Measurements from ENCODE around the gene TENT4B. TPM values are rescaled to one million over a fixed set of nuclear protein-coding genes. Genes with fewer than 3 reads are reported as not detected.
A peak's percentile ranks its signal among the peaks of the same experiment; 100 is the strongest.
"Not testable (repeated sequence)": the region's sequence is repeated elsewhere in the genome, so short reads cannot be mapped to it uniquely, and the experiment has no call there.

The TENT4B gene
- total RNA-seq, 1 donor from 2014 or later = 5.7 TPM

DNA sequence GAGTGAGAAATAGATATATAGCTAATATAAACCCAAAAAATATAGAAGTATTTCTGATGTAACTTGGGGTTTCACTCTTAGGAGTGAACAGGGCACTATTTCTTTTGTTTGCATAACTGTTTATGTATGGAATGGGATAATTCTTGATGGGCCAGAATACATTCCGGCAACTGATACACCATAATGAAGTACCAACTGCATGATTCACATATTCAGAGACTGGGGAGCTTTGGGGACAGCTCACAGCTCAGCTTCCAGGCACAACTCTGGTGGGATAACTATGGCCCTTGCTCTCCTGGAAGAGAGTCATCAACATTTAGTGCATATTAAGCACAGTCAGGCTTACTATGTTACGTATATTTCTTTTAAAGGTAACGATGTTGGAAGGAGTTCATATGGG, 71.2 kb downstream of the TENT4B start:
- H3K4me3 ChIP-seq (ENCODE audit: low read length in 3 of 3) = no peak overlapping the region
- H3K4me1 ChIP-seq (ENCODE audit: control insufficient read depth in 3 of 3, insufficient read depth in 3 of 3, low read length in 3 of 3) = no peaks in the 10 kb centered on the region
- H3K27me3 ChIP-seq (ENCODE audit: control insufficient read depth in 3 of 3, insufficient read depth in 3 of 3, low read length in 3 of 3) = no peaks in the 10 kb centered on the region
- no peak overlapping the region for H3K27ac ChIP-seq (ENCODE audit: low read depth, low read length)
- peaks cover 14 to 35% (median 34%) of the 10 kb centered on the region in 3 donors for H3K36me3 ChIP-seq (ENCODE audit: control insufficient read depth in 3 of 3, insufficient read depth in 3 of 3, low read length in 3 of 3)
- H3K9me3 ChIP-seq (ENCODE audit: control insufficient read depth in 3 of 3, low read length in 3 of 3) = no peaks in the 10 kb centered on the region
- no peak overlapping the region for H3K9ac ChIP-seq (ENCODE audit: low read depth in 1 of 3, low read length in 3 of 3)

DNA sequence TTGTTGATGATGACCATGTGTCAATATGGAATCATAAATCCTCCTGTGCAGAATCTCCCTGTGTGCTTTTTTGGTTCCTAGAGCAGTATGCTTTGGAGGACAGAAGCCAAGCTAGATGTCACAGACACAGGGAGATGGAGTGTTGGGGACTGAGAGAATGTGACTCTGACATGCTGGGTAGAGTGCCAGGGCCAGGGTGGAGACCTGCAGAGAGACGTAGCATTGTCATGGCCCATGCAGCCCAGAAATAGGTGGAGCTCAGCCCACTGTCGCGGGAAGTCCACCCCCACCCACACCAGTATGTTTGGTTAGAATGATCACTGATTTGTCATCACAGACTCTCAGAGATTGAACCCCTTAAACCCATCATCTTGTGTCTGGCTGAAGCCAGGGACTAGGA, 74.0 kb downstream of the TENT4B start:
- Histone ChIP-seq H3K36me3 (ENCODE audit: control insufficient read depth in 3 of 3, insufficient read depth in 3 of 3, low read length in 3 of 3) (peaks cover 12 to 41% (median 35%) of the 10 kb centered on the region in 3 donors), H3K4me3 (ENCODE audit: low read length in 3 of 3) (no peak overlapping the region), H3K9me3 (ENCODE audit: control insufficient read depth in 3 of 3, low read length in 3 of 3) (no peaks in the 10 kb centered on the region), H3K9ac (ENCODE audit: low read depth in 1 of 3, low read length in 3 of 3) (no peak overlapping the region), H3K4me1 (ENCODE audit: control insufficient read depth in 3 of 3, insufficient read depth in 3 of 3, low read length in 3 of 3) (no peaks in the 10 kb centered on the region), H3K27me3 (ENCODE audit: control insufficient read depth in 3 of 3, insufficient read depth in 3 of 3, low read length in 3 of 3) (no peaks in the 10 kb centered on the region), H3K27ac (ENCODE audit: low read depth, low read length) (no peak overlapping the region)

- Histone ChIP-seq H3K27me3 (ENCODE audit: control insufficient read depth in 3 of 3, insufficient read depth in 3 of 3, low read length in 3 of 3) (no peaks in the 10 kb centered on the region), H3K27ac (ENCODE audit: low read depth, low read length) (no peak overlapping the region), H3K9ac (ENCODE audit: low read depth in 1 of 3, low read length in 3 of 3) (no peak overlapping the region), H3K4me1 (ENCODE audit: control insufficient read depth in 3 of 3, insufficient read depth in 3 of 3, low read length in 3 of 3) (no peaks in the 10 kb centered on the region), H3K36me3 (ENCODE audit: control insufficient read depth in 3 of 3, insufficient read depth in 3 of 3, low read length in 3 of 3) (peaks cover 12 to 39% (median 35%) of the 10 kb centered on the region in 3 donors), H3K4me3 (ENCODE audit: low read length in 3 of 3) (no peak overlapping the region), H3K9me3 (ENCODE audit: control insufficient read depth in 3 of 3, low read length in 3 of 3) (no peaks in the 10 kb centered on the region)
Measured at GRCh38 chr16:50227665-50228064, 74.6 kb downstream of the TENT4B start.

DNA sequence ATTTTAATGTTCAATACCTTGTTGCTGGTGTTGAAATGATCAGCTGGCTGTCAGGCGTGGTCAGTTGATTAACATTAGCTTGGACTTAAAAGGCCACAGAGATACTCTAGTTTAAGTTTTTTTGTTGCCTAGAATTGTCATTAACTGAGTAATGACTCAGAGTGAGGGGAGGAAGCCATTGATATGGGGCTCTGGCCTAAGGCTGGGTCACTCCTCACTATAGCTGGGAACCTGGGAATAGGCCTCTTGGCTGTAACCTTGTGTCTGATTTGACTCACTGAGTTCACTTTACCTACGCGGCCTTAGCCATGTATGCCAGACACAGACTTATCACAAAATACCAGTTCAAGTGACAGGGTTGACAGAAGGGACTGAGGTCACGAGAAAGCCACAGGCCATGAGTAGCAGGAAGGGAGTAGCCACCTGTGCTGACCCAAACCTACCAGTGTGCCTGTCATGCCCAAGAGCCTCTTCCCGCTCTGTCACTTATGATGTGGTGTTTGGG, 75.3 kb downstream of the TENT4B start:
- Histone ChIP-seq H3K9me3 (ENCODE audit: control insufficient read depth in 3 of 3, low read length in 3 of 3) (no peaks in the 10 kb centered on the region), H3K36me3 (ENCODE audit: control insufficient read depth in 3 of 3, insufficient read depth in 3 of 3, low read length in 3 of 3) (peaks cover 12 to 38% (median 35%) of the 10 kb centered on the region in 3 donors)

DNA sequence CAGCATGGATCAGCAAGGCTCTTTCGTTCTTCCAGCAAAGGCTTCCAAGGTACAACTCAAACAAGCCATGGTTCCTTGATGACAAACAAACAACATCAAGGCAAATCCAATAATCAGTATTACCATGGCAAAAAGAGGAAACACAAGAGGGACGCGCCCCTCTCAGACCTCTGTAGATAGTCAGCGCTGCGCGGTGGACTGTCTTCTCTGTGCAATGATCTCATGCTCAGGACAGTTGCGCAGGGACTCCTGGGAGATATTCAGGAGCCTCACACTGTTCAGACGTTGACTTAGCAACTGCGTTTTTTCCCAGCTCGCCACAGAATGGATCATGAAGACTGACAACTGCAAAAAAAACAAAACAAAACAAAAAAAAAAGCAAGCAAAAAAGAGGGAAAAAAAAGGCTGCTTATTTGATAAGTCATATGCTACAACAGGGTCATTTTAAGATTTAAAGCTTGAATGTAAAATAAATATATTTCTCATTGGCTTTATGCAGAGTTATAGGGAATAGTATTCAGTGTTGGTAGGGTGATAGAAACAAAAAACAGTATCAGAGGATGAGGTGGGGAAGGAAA, 76.1 kb downstream of the TENT4B start:
- H3K4me3 ChIP-seq (ENCODE audit: low read length in 3 of 3) = no peak overlapping the region
- peaks cover 12 to 38% (median 34%) of the 10 kb centered on the region in 3 donors for H3K36me3 ChIP-seq (ENCODE audit: control insufficient read depth in 3 of 3, insufficient read depth in 3 of 3, low read length in 3 of 3)
- no peaks in the 10 kb centered on the region for H3K9me3 ChIP-seq (ENCODE audit: control insufficient read depth in 3 of 3, low read length in 3 of 3)
- H3K9ac ChIP-seq (ENCODE audit: low read depth in 1 of 3, low read length in 3 of 3) = no peak overlapping the region
- no peaks in the 10 kb centered on the region for H3K27me3 ChIP-seq (ENCODE audit: control insufficient read depth in 3 of 3, insufficient read depth in 3 of 3, low read length in 3 of 3)
- no peaks in the 10 kb centered on the region for H3K4me1 ChIP-seq (ENCODE audit: control insufficient read depth in 3 of 3, insufficient read depth in 3 of 3, low read length in 3 of 3)
- H3K27ac ChIP-seq (ENCODE audit: low read depth, low read length) = no peak overlapping the region

More for the DNA sequence above, 75.3 kb downstream of the TENT4B start:
- Histone ChIP-seq H3K4me1 (ENCODE audit: control insufficient read depth in 3 of 3, insufficient read depth in 3 of 3, low read length in 3 of 3) (no peaks in the 10 kb centered on the region), H3K27me3 (ENCODE audit: control insufficient read depth in 3 of 3, insufficient read depth in 3 of 3, low read length in 3 of 3) (no peaks in the 10 kb centered on the region), H3K27ac (ENCODE audit: low read depth, low read length) (no peak overlapping the region), H3K4me3 (ENCODE audit: low read length in 3 of 3) (no peak overlapping the region), H3K9ac (ENCODE audit: low read depth in 1 of 3, low read length in 3 of 3) (no peak overlapping the region)

- Histone ChIP-seq H3K4me1 (ENCODE audit: control insufficient read depth in 3 of 3, insufficient read depth in 3 of 3, low read length in 3 of 3) (peaks cover 0 to 3% (median 2%) of the 10 kb centered on the region in 3 donors), H3K9ac (ENCODE audit: low read depth in 1 of 3, low read length in 3 of 3) (no peak overlapping the region), H3K36me3 (ENCODE audit: control insufficient read depth in 3 of 3, insufficient read depth in 3 of 3, low read length in 3 of 3) (peaks cover 0 to 3% (median 0%) of the 10 kb centered on the region in 3 donors), H3K9me3 (ENCODE audit: control insufficient read depth in 3 of 3, low read length in 3 of 3) (no peaks in the 10 kb centered on the region), H3K4me3 (ENCODE audit: low read length in 3 of 3) (no peak overlapping the region), H3K27ac (ENCODE audit: low read depth, low read length) (no peak overlapping the region), H3K27me3 (ENCODE audit: control insufficient read depth in 3 of 3, insufficient read depth in 3 of 3, low read length in 3 of 3) (no peaks in the 10 kb centered on the region)
Measured at GRCh38 chr16:50234771-50235556, 81.9 kb downstream of the TENT4B start.

GRCh38 chr16:50235581-50235980, 82.5 kb downstream of the TENT4B start:
- Histone ChIP-seq H3K27me3 (ENCODE audit: control insufficient read depth in 3 of 3, insufficient read depth in 3 of 3, low read length in 3 of 3) (no peaks in the 10 kb centered on the region), H3K9ac (ENCODE audit: low read depth in 1 of 3, low read length in 3 of 3) (no peak overlapping the region), H3K27ac (ENCODE audit: low read depth, low read length) (no peak overlapping the region), H3K4me3 (ENCODE audit: low read length in 3 of 3) (no peak overlapping the region), H3K36me3 (ENCODE audit: control insufficient read depth in 3 of 3, insufficient read depth in 3 of 3, low read length in 3 of 3) (no peaks in the 10 kb centered on the region), H3K9me3 (ENCODE audit: control insufficient read depth in 3 of 3, low read length in 3 of 3) (no peaks in the 10 kb centered on the region), H3K4me1 (ENCODE audit: control insufficient read depth in 3 of 3, insufficient read depth in 3 of 3, low read length in 3 of 3) (peaks cover 0 to 3% (median 2%) of the 10 kb centered on the region in 3 donors)

DNA sequence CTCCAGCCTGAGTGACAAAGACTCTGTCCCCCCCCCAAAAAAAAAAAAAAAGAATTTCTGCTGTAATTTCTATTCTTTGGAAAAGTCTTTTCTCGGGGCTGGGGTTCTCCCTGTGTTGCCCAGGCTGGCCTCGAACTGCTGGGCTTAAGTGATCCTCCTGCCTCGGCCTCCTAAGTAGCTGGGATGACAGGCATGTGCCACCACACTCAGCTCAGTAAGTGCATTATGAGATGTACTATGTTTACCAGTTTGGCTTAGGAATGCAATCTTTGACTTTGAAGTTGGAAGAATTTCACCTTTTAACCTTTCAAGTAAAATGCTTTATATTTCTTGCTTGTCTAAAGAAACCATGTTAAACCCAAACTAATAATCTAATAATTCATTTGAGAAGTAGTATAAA, 85.2 kb downstream of the TENT4B start:
- Histone ChIP-seq H3K27me3 (ENCODE audit: control insufficient read depth in 3 of 3, insufficient read depth in 3 of 3, low read length in 3 of 3) (no peaks in the 10 kb centered on the region), H3K4me1 (ENCODE audit: control insufficient read depth in 3 of 3, insufficient read depth in 3 of 3, low read length in 3 of 3) (peaks cover 0 to 3% (median 2%) of the 10 kb centered on the region in 3 donors), H3K9me3 (ENCODE audit: control insufficient read depth in 3 of 3, low read length in 3 of 3) (no peaks in the 10 kb centered on the region), H3K27ac (ENCODE audit: low read depth, low read length) (no peak overlapping the region), H3K36me3 (ENCODE audit: control insufficient read depth in 3 of 3, insufficient read depth in 3 of 3, low read length in 3 of 3) (no peaks in the 10 kb centered on the region), H3K4me3 (ENCODE audit: low read length in 3 of 3) (no peak overlapping the region), H3K9ac (ENCODE audit: low read depth in 1 of 3, low read length in 3 of 3) (no peak overlapping the region)

DNA sequence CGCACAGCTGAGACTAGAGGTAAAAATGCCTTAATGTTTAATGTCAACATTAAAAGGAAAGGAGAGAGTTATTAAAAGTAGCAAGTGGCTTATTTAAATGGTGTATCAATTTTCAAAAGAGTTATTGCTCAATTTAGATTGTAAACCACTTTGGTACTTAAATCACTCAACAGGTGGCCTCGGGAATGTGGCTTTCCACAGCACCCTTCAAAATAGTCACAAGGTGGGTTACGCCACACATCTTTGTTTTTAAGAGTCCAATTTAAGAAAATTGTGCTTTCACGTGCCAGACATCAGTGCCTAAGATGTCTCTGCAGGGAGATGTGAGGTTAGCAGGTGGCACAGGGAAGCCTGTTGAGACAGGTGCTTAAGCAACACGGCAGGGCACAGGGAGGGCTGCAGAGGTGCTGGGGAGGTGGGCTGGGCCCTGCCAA, 85.8 kb downstream of the TENT4B start:
- peaks cover 0 to 3% (median 2%) of the 10 kb centered on the region in 3 donors for H3K4me1 ChIP-seq (ENCODE audit: control insufficient read depth in 3 of 3, insufficient read depth in 3 of 3, low read length in 3 of 3)
- no peaks in the 10 kb centered on the region for H3K9me3 ChIP-seq (ENCODE audit: control insufficient read depth in 3 of 3, low read length in 3 of 3)
- H3K36me3 ChIP-seq (ENCODE audit: control insufficient read depth in 3 of 3, insufficient read depth in 3 of 3, low read length in 3 of 3) = no peaks in the 10 kb centered on the region
- no peak overlapping the region for H3K27ac ChIP-seq (ENCODE audit: low read depth, low read length)
- H3K27me3 ChIP-seq (ENCODE audit: control insufficient read depth in 3 of 3, insufficient read depth in 3 of 3, low read length in 3 of 3) = peaks cover 0 to 1% (median 0%) of the 10 kb centered on the region in 3 donors
- no peak overlapping the region for H3K4me3 ChIP-seq (ENCODE audit: low read length in 3 of 3)
- peak overlapping the region in 1 of 3 donors; percentile 33 for H3K9ac ChIP-seq (ENCODE audit: low read depth in 1 of 3, low read length in 3 of 3)

GRCh38 chr16:50243024-50243423, 89.9 kb downstream of the TENT4B start:
- H3K27ac ChIP-seq (ENCODE audit: low read depth, low read length); H3K9me3 ChIP-seq (ENCODE audit: control insufficient read depth in 3 of 3, low read length in 3 of 3); H3K9ac ChIP-seq (ENCODE audit: low read depth in 1 of 3, low read length in 3 of 3); H3K4me3 ChIP-seq (ENCODE audit: low read length in 3 of 3); H3K36me3 ChIP-seq (ENCODE audit: control insufficient read depth in 3 of 3, insufficient read depth in 3 of 3, low read length in 3 of 3): not testable (repeated sequence)
- Histone ChIP-seq H3K4me1 (ENCODE audit: control insufficient read depth in 3 of 3, insufficient read depth in 3 of 3, low read length in 3 of 3) (peaks cover 12 to 18% (median 17%) of the 10 kb centered on the region in 3 donors), H3K27me3 (ENCODE audit: control insufficient read depth in 3 of 3, insufficient read depth in 3 of 3, low read length in 3 of 3) (peaks cover 4 to 21% (median 4%) of the 10 kb centered on the region in 3 donors)

Measured in skeletal muscle tissue (tissue), 4 donors.